ENCODE measurements around the gene CIDEC. TPM values are rescaled to one million over a fixed set of nuclear protein-coding genes. Genes with fewer than 3 reads are reported as not detected.

The CIDEC gene
- total and polyA plus RNA-seq, 2 of the 13 experiments (the other 11 are each of a cell fraction or from before 2014, with no cell fraction given), result 2.5 to 10.4 TPM

GRCh38 chr3:9862391-9863057 lies 17.5 kb downstream of the CIDEC start (continued):
- TF ChIP-seq ZBTB40 (IDR thresholded peaks at IDR 0.05) (no peak), ZBTB40 (CRISPR knock-in tag; IDR thresholded peaks at IDR 0.05) (no peak), EHMT2 (IDR thresholded peaks at IDR 0.05; ENCODE audit: borderline replicate concordance, low read depth, low read length) (no peak), ZNF691 (CRISPR knock-in tag; IDR thresholded peaks at IDR 0.05; ENCODE audit: borderline replicate concordance, low read depth) (peak; percentile 61; the same call in 1 of the 2 replicates), CREB1 (IDR thresholded peaks at IDR 0.05) (no peak), CREB1 (CRISPR knock-in tag; IDR thresholded peaks at IDR 0.05) (no peak), TAF1 (CRISPR knock-in tag; IDR thresholded peaks at IDR 0.05) (peak; percentile 67; the same call in 1 of the 2 replicates), ZC3H4 (CRISPR knock-in tag; IDR thresholded peaks at IDR 0.05; ENCODE audit: borderline replicate concordance) (no peak), ZNF570 (CRISPR knock-in tag; IDR thresholded peaks at IDR 0.05; ENCODE audit: borderline replicate concordance) (no peak), CEBPB (IDR thresholded peaks at IDR 0.05; ENCODE audit: borderline replicate concordance, low read depth, low read length) (no peak), NR1H2 (CRISPR knock-in tag; IDR thresholded peaks at IDR 0.05; ENCODE audit: borderline replicate concordance, low read depth) (no peak), ZNF549 (CRISPR knock-in tag; IDR thresholded peaks at IDR 0.05) (no peak), KLF12 (CRISPR knock-in tag; IDR thresholded peaks at IDR 0.05; ENCODE audit: borderline replicate concordance) (peak; percentile 72; the same call in 1 of the 2 replicates), TBX2 (CRISPR knock-in tag; IDR thresholded peaks at IDR 0.05; ENCODE audit: borderline replicate concordance) (peak; percentile 61; the same call in 1 of the 2 replicates), HNF4A (CRISPR knock-in tag; IDR thresholded peaks at IDR 0.05) (no peak), ZSCAN9 (CRISPR knock-in tag; IDR thresholded peaks at IDR 0.05; ENCODE audit: borderline replicate concordance) (no peak), ZNF879 (CRISPR knock-in tag; IDR thresholded peaks at IDR 0.05) (no peak), HIVEP1 (CRISPR knock-in tag; IDR thresholded peaks at IDR 0.05) (no peak), ZNF672 (CRISPR knock-in tag; IDR thresholded peaks at IDR 0.05) (no peak), STAG1 (CRISPR knock-in tag; IDR thresholded peaks at IDR 0.05) (peak; percentile 81), RXRB (CRISPR knock-in tag; IDR thresholded peaks at IDR 0.05; ENCODE audit: borderline replicate concordance) (peak; percentile 52), MTA3 (CRISPR knock-in tag; IDR thresholded peaks at IDR 0.05) (no peak), HOXA3 (CRISPR knock-in tag; IDR thresholded peaks at IDR 0.05) (peak; percentile 58; the same call in 1 of the 2 replicates)

All from HepG2 (cell line).